ENCODE results near the gene TMEM108.

GRCh38 chr3:133158686-133159085 lies 120.5 kb downstream of the TMEM108 start:
- TF ChIP-seq BHLHE40 (IDR thresholded peaks at IDR 0.05; ENCODE audit: borderline replicate concordance) (no peak), TARDBP (IDR thresholded peaks at IDR 0.05) (no peak)
